Mesenteric fat pad (tissue), 1 donor: Measurements from ENCODE around the gene PORCN. TPM values are rescaled to one million over a fixed set of nuclear protein-coding genes. Genes with fewer than 3 reads are reported as not detected.
A peak's percentile ranks its signal among the peaks of the same experiment; 100 is the strongest.
"Not testable (repeated sequence)": the region's sequence is repeated elsewhere in the genome, so short reads cannot be mapped to it uniquely, and the experiment has no call there.

Experiments used
- DNase-seq: peaks from one replicate; pipeline ENCODE4 v3.0.0-alpha.2; 2020; ENCODE audit warnings: low spot score
- total RNA-seq: library from RNA; stranded (reverse); fragmentation: NEBNext Ultra II Directional; extraction: Animal tissue kit (Norgen Biotek cat#: 25700); gene quantifications from one replicate; pipeline ENCODE4 v1.2.1, GENCODE V29; 2021
- donor health status: DM: yes; HTN: yes; CAD: no.

The PORCN gene
- total RNA-seq, 1 donor from 2014 or later = 7.8 TPM

DNA sequence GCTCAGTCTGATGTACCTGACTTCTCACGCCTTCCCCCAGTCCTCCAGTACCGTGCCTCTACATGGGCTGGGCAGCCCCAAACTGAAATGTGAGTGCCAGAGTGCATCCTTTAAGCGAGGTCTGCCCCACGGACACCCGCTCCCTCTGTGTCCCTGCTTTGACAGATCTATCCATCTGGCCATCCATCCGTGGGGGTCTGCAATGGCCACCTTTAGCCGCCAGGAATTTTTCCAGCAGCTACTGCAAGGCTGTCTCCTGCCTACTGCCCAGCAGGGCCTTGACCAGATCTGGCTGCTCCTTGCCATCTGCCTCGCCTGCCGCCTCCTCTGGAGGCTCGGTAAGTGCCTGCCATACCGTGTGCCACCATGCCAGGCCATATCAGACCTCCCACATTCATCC, 827 bp downstream of the PORCN start:
- no peak for DNase-seq

DNA sequence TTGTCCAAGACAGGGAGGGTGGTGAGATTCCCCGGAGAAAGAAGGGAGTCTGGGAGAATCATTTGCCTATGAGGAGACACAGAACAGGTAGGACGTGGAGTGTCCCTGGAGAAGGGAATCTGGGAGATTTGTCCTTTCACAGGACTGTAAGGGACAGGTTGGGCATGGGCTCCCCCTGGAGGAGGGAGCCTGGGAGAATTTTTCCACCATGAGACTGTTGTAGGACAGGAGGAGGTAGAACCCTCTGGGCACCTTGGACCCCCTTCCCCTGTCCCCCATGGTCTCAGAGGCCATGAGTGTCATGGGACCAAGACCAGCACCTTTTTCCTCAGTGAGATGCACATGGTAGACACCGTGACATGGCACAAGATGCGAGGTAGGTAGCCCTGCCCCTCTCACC, 2.8 kb downstream of the PORCN start:
- DNase-seq = no peak

DNA sequence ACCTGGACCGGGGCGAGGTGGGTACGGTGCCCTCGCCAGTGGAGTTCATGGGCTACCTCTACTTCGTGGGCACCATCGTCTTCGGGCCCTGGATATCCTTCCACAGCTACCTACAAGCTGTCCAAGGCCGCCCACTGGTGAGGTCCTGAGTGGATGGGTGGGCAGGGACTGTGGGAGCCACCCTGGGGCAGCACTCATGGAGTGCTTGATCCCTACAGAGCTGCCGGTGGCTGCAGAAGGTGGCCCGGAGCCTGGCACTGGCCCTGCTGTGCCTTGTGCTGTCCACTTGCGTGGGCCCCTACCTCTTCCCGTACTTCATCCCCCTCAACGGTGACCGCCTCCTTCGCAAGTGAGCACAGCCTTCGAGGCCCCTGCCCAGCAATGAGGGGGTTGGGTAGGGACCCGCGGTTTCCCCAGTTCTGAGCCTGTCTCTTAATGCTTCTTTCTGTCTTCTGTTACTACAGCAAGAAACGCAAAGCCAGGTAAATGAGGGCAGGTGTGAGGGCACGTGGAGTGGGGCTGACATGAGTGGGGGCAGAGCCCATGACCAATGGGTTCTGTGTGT, 3.7 kb downstream of the PORCN start:
- no peak for DNase-seq

DNA sequence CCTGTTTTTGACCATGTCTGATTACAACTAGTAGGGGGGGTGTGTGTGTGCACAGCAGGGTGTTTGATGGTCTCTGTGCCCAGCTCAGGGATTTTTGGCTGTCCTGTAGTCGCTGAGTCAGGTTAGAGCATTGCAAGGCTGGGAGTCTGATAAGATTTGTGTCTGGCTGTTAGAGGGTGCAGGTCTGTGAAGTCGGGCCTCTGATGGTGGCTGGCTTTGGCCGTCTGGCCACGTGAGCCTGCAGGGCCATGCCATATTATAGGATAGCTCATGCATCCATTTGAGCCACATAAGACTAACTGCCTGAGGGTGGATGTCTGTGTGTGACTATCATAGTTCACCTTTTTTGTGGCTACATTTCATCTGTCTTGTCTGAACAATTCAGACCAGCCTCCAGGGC, 4.9 kb downstream of the PORCN start:
- no peak for DNase-seq

DNA sequence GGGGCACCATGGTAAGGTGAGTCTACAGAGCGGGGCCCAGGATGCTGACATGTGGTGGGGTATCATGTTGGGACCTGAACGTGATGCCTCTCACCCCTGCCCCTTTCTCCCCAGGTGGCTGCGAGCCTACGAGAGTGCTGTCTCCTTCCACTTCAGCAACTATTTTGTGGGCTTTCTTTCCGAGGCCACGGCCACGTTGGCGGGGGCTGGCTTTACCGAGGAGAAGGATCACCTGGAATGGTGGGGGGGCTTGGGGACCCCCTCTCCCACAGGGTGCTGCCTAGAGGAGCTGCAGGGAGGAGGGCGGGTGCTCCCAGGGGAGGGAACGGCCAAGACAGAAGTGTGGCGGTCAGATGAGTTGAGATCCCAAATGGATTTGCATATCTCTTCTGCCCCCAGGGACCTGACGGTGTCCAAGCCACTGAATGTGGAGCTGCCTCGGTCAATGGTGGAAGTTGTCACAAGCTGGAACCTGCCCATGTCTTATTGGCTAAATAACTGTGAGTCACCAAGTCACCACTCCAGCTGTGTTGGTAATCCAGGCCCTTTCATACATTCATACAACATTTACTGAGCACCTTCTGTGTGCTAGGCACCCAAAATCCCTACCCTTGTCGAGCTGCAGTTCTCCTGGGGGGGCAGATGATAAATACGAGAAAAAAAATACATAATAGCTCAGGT, 5.5 kb downstream of the PORCN start:
- DNase-seq = no peak

DNA sequence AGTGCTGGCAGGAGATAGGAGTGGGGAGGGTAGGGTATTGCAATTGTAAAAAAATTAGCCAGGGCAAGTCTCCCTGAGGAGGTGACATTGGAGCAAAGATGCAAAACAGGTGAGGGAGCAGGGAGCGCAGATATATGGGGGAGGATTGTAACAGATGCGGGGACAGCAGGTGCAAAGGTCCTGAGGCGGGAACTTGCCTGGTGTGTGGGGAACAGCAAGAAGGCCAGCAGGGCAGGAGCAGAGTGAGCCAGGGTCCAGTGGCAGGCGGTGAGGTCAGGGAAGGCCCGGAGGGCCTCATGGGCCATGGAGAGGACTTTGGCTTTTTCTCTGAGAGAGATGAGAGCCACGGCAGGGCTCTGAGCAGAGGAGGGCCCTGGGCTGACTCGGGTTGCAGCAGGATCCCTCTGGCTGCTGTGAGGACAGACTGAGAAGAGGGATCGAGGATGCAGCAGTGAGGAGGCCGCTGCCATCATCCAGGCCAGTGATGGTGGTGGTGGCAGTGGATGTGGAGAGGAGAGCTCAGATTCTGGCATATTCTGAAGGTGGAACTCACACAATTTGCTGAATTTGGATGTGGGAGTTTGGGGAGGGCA, 6.2 kb downstream of the PORCN start:
- no peak for DNase-seq

DNA sequence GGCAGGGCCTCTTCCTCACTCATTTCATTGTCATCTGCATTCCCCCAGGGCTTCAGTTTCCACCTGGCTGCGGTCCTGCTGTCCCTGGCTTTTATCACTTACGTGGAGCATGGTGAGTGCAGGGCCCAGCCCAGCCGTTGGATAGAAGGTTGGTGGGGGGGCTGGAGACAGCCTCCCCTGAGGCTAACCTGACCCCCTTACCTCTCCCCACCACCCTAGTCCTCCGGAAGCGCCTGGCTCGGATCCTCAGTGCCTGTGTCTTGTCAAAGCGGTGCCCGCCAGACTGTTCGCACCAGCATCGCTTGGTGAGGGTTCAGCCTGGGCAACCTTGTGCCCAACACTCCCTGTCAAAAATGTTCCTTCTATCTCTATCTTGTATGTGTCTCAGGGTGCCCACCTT, 7.0 kb downstream of the PORCN start:
- no peak for DNase-seq

DNA sequence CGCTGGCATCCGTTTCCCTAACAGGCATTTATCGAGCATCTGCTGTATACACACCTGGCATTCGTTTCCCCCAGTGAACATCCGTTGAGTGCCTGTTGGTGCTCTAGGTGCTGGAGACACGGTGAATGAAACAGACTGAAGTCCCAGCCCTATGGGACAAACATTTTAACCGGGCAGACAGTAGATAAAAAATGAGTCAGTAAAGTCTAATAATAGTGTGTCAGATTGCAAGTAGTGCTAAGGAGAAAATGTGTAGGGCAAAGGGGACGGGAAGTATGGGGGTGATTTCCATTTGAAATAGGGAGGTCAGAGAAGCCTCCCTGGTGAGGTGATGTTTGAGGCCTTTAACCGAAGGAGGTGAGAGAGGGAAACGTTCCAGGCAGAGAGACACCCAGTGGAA, 7.5 kb downstream of the PORCN start:
- DNase-seq = no peak

DNA sequence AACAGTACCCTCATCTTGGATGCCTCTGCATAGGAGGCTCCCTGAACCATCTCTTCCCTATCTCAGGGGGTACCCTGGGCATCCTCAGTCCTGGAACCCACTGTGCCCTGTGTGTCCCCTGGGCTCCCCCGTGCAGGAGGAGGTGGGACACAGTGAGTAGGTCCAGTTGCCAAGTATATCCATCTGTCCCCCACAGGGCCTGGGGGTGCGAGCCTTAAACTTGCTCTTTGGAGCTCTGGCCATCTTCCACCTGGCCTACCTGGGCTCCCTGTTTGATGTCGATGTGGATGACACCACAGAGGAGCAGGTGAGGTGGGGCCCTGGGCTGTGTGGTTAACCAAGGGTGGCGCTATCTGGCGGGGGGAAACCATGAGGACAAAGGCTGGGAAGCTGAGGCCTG, 8.2 kb downstream of the PORCN start:
- no peak for DNase-seq

DNA sequence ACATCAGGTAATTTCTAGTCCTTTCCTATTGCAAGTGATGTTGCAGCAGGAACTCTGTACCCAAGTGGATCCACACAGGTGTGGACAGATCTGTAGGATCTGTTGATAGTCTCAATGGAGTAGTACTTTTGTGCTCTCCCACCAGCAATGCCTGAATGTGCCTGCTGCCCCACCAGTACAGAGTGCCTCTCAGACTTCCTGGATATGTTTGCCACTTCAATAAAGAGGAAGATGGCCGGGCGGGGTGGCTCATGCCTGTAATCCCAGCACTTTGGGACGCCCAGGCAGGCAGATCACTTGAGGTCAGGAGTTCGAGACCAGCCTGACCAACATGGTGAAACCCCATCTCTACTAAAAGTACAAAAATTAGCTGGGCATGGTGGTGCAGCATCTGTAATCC, 10.7 kb downstream of the PORCN start:
- not testable (repeated sequence) for DNase-seq

DNA sequence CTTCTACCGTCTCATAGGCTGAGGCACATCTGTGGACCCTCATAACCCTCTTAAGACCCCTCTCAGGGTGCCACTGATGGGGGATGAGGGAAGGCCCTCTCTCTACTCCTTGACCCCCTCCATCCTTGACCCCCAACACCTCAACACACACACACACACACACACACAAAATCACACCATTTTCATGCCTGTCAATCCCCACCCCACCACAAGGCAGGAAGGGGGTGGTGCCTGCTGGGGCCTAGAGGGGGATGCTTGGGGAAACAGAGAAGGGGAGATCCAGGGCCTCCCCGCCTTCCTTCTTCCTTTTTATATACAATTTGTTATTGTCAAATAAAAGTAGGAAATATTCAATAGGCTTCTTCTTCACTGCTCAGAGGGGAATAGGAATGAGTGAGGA, 11.7 kb downstream of the PORCN start:
- DNase-seq = no peak

DNA sequence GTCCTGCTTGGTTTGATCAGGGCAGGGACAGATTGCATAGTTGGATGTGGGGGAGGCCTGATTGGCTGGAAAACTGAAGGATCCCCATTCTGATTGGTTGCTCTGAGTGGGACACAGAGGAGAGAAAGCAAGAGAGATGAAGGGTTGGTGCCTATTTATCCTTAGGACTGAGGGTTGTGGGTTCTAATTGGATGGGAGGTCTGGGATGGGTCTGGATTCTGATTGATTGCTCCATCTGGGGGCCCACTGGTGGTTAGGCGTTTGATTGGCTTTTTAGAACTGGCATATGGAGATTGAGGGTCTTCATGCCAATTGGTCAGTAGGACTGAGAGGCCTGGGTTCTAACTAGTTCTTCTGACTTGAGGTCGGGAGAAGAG, 12.2 kb downstream of the PORCN start:
- DNase-seq = no peak

DNA sequence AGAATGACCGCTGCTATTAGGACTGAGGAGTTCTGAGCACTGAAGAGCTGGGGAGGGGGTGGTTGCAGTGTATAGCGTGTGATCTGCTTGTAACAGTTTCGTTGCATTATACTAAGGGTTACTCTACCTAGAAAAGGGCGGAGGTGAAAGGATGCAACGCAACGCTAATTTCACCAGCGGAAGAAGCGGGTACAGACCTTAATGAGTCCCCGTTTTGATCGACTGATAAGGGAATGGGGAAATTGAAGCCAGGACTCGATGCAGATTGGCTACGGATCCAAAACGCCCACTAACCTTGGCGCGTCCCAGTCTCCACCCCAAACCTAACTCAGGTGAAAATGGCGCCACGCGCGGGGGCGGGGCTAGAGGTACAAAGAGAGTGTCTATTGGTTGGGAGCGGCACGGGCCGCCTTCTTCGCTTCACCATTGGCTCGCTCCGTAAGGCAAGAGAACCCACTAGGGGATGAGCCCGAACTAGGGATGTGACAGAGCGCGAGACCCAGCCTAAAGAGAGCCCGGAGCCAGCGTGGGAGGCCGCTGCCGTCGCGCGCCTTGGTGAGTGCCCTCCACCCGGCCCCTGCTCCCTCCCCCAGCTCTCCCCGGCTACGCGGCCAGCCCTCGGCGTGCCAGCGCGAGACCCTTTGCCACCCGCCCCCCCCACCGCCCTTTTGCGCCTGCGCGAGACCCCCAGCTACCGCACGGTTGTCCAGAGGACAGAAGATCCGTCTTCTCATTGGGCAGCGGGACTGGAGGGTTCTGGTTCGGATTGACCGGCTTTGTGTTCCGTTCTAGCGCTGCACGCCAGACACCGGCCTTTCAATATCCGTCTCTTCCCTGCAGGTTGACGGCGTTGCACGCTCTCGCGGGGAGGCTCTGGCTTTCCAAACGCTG, 12.8 kb downstream of the PORCN start, which contains the start of gene EBP:
Gene EBP, plus strand, starts transcription at position 456 of the 891 bp plus-strand sequence. CDS start 1,964 bp downstream, outside the sequence.
- peak; percentile 93 for DNase-seq

DNA sequence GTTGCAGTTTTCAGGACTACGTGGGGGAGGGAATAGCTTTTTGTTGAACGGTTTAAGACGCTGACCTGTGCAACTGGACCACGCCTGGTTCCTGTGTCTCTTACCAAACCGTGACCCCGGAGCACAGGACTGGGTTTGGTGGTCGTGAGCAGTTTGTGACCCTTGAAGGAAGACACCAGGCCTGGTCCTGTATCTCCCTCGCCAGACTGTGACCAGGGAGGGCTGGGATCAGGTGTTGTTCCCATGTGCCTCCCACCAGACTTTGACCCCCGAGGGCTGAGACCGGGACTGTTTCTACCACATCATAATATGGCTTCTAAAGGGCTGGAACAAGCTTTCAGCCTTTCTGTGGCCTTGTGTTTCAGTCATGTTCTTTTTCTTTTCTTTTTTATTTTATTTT, 13.5 kb downstream of the PORCN start:
- DNase-seq = no peak

DNA sequence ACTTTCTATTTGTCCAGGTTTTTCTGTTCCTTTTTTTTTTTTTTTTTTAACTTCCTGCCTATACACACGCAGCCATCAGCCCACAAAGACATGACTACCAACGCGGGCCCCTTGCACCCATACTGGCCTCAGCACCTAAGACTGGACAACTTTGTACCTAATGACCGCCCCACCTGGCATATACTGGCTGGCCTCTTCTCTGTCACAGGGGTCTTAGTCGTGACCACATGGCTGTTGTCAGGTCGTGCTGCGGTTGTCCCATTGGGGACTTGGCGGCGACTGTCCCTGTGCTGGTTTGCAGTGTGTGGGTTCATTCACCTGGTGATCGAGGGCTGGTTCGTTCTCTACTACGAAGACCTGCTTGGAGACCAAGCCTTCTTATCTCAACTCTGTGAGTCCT, 14.9 kb downstream of the PORCN start:
- DNase-seq = no peak

DNA sequence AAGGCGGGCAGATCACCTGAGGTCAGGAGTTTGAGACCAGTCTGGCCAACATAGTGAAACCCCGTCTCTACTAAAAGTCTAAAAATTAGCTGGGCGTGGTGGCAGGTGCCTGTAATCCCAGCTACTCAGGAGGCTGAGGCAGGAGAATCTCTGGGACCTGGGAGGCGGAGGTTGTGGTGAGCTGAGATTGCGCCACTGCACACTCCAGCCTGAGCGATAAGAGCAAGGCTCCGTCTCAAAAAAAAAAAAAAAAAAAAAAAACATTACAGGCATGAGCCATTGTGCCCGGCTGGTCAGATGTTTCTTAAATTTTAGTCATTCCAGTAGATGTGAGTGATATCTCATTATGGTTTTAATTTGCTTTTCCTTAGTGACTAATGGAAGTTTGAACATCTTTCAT, 17.1 kb downstream of the PORCN start:
- not testable (repeated sequence) for DNase-seq

DNA sequence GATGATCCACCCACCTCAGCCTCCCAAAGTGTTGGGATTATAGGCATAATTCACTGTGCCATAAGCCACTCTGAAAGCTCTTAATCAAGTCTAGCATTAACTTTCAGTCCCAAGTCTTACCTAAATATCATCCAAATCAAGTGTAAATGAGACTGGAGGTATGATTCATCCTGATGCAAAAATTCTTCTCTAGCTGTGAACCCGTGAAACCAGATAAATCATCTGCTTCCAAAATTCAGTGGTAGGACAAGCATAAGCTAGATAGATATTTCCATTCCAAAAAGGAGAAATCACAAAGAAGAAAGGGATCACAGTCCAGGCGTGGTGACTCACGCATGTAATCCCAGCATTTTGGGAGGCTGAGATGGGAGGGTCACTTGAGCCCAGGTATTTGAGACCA, 21.9 kb downstream of the PORCN start:
- no peak for DNase-seq

DNA sequence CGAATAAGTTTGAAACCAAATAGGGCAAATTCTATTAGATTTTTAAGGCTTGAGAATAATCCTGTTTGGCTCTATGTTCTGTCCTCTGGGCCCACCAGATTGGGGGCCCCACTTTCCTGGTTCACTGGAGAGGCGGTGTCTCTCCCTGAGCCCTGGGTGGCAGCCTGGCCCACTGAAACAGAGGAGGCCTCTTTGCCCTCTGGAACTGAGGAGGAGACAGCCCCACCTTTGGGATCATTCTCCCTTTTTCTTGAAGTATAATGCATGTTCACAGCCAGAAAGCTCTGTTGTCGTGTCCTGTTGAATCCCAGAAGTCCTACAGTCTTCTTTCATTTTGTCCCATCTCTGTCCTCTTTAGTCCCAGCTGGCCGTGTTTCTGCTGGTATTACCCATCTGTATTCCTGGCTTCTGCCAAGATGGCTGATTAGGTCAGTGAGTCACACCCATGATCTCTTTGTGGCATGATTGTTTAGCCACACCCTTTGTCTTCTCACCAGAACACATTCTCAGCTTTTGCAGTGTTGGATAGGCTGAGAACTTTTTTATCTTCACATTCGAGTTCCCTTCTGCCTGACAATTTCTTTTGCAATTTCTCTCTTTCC, 22.7 kb downstream of the PORCN start:
- DNase-seq = no peak

DNA sequence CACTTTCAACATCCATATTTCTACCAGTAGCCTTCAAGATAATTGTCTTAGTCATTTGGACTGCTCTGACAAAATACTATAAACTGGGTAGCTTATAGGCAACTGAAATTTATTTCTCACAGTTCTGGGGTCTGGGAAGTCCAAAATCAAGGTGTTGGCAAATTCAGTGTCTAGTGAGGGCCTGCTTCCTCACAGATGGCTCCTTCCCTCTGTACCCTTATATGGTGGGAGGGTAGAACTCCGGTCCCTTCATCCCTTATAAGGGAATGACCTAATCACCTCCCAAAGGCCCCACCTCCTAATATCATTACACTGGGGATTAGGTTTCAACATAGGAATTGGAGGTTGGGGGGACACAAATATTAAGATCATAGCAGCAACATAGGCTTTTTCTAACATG, 23.4 kb downstream of the PORCN start:
- DNase-seq = no peak

DNA sequence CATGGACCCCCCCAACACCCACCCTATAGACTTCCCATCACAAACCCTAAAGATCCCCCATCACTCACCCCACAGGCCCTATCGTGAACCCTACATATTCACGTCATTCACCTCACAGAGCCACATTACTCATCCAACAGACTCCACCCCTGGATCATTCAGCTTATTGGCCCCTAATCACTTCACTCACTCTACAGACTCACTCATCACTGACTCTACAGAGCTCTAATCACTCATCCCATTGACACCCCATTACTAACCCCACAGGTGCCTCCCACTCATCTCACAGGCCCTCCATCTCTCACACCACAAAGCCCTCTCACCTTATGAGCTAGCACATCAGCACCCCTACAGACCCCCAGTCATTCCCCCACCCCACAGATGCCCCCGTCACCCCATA, 24.4 kb downstream of the PORCN start:
- DNase-seq = no peak

DNA sequence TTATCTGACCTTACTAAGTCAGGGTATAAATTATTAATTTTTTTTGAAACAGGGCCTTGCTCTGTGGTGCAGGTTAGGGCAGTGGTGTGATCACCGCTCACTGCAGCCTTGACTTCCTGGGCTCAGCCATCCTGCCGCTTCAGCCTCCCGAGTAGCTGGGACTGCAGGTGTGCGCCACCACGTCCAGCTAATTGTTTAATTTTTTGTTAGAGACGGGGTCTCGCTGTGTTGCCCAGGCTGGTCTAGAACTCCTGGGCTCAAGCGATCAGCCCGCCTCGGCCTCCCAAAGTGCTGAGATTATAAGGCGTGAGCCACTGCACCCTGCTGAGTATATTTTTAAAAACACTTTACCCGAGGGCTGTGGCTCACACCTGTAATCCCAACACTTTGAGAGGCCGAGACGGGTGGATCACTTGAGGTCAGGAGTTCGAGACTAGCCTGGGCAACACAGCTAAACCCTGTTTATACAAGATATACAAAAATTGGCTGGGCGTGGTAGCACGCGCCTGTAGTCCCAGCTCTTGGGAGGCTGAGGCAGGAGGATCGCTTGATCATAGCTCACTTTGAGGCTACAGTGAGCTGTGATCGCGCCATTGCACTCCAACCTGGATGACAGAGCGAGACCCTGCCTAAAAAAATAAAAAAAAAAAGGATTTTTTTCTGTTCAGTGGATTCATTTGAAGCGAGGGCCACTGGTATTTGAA, 30.0 kb downstream of the PORCN start:
- no peak for DNase-seq
